IPS DF 6.9 (cell line): ENCODE measurements around the gene C3orf20.

ENCODE experiments used
- DNase-seq: peaks from one replicate; pipeline ENCODE4 v3.0.0-alpha.2; 2013; ENCODE audit warnings: low read depth, low spot score
- H3K27ac ChIP-seq: one replicate; pipeline ENCODE4 v1.5.1; 2013; ENCODE audit warnings: low read length, control low read depth
- H3K27me3 ChIP-seq: 2 replicates; pipeline ENCODE4 v1.6.1; 2013; ENCODE audit warnings: mild to moderate bottlenecking, low read length; ENCODE audit not compliant: control insufficient read depth, insufficient read depth
- H3K36me3 ChIP-seq: 2 replicates; pipeline ENCODE4 v1.6.1; 2013; ENCODE audit warnings: low read length; ENCODE audit not compliant: control insufficient read depth, insufficient read depth
- H3K4me1 ChIP-seq: 2 replicates; pipeline ENCODE4 v1.6.1; 2013; ENCODE audit warnings: low read length; ENCODE audit not compliant: control insufficient read depth, insufficient read depth
- H3K4me3 ChIP-seq: 2 replicates; pipeline ENCODE4 v1.5.1; 2013; ENCODE audit warnings: mild to moderate bottlenecking, low read length
- H3K9me3 ChIP-seq: 2 replicates; pipeline ENCODE4 v1.6.1; 2013; ENCODE audit warnings: low read length, inconsistent platforms; ENCODE audit not compliant: control insufficient read depth, insufficient read depth
- WGBS: extraction: QIAGEN DNeasy Blood & Tissue Kit; methylation state at CpG from one replicate; pipeline ENCODE4 v1.1.7; 2013; ENCODE audit warnings: mixed read lengths, missing lambda C conversion rate; ENCODE audit not compliant: insufficient read length, insufficient coverage; 5-methylcytosine and 5-hydroxymethylcytosine counted together

The C3orf20 gene

GRCh38 chr3:14810801-14811661 is 136.1 kb downstream of the C3orf20 start:
- peaks cover 14% of the 10 kb centered on the region; the same call in 1 of the 2 replicates for H3K27me3 ChIP-seq
- H3K4me3 ChIP-seq = peak overlapping the region; percentile 57

DNA sequence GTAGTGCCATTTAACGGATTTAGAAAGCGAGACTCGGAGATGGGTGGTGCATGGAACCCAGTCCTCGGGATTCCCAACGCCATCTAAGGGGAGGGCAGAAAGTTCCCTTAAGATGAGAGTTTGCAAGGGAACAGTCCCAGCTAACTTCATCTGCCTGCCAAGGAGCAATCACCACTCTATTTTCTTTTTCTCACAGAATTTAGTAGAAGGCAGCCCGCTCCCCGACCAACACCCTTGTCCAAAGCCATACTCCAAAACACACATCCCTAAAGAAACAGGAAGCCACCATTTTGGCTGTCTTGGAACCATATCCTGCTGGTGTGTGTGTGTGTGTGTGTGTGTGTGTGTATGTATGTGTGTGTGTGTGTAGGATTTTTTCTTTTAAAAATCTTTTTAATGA is 136.7 kb downstream of the C3orf20 start:
- no peak overlapping the region for H3K27ac ChIP-seq
- DNase-seq = no peak
- H3K36me3 ChIP-seq = no peaks in the 10 kb centered on the region
- no peaks in the 10 kb centered on the region for H3K9me3 ChIP-seq
- peak overlapping the region; percentile 57; the same call in 1 of the 2 replicates for H3K4me3 ChIP-seq
- H3K27me3 ChIP-seq = peaks cover 14% of the 10 kb centered on the region; the same call in 1 of the 2 replicates
- H3K4me1 ChIP-seq = peaks cover 2% of the 10 kb centered on the region; the same call in 1 of the 2 replicates
- WGBS = no CpG with 5 or more reads among the region's 7 CpGs

More at GRCh38 chr3:14810801-14811661, 136.1 kb downstream of the C3orf20 start:
- no peaks in the 10 kb centered on the region for H3K9me3 ChIP-seq
- H3K27ac ChIP-seq = no peak overlapping the region
- H3K4me1 ChIP-seq = peaks cover 2% of the 10 kb centered on the region; the same call in 1 of the 2 replicates
- no peaks in the 10 kb centered on the region for H3K36me3 ChIP-seq
- DNase-seq = no peak
- no CpG with 5 or more reads among the region's 78 CpGs for WGBS

DNA sequence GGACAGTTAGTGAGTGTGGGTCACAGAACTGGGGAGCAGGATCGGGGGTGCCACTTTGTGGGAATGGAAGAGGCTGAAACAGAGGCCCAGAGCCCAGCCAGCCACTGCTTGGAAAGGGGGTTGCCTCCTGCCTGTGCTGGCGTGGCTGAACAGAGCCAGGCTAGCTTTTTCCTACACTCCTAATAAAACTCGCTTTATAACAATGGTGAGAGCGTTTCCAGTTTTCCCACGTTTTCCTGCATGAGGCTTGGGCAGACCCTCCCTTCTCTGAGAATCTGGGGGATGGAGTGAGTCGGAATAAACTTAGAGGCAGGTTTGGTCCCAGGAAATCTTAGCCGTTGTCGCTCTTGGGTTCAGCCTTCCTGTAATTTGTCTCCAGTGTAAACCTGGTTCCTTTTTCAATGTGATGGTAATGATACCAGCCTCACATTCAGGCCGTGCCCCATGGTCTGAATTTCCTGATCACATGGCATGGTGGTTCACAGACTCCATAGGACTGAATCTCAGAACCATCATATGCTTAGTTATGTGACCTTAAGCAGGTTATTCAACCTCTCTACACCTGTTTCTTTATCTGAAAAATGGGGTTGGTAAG is 137.4 kb downstream of the C3orf20 start:
- Histone ChIP-seq H3K4me1 (peaks cover 2% of the 10 kb centered on the region; the same call in 1 of the 2 replicates), H3K27me3 (peaks cover 14% of the 10 kb centered on the region; the same call in 1 of the 2 replicates), H3K9me3 (no peaks in the 10 kb centered on the region), H3K36me3 (no peaks in the 10 kb centered on the region), H3K4me3 (no peak overlapping the region), H3K27ac (no peak overlapping the region)
- no CpG with 5 or more reads among the region's 9 CpGs for WGBS
- DNase-seq = no peak

GRCh38 chr3:14814411-14814871 is 139.5 kb downstream of the C3orf20 start:
- H3K4me3 ChIP-seq = no peak overlapping the region
- no peak for DNase-seq
- no peaks in the 10 kb centered on the region for H3K9me3 ChIP-seq
- H3K36me3 ChIP-seq = no peaks in the 10 kb centered on the region
- peaks cover 10% of the 10 kb centered on the region; the same call in 1 of the 2 replicates for H3K27me3 ChIP-seq
- peaks cover 2% of the 10 kb centered on the region; the same call in 1 of the 2 replicates for H3K4me1 ChIP-seq
- H3K27ac ChIP-seq = no peak overlapping the region
- no CpG with 5 or more reads among the region's 4 CpGs for WGBS

DNA sequence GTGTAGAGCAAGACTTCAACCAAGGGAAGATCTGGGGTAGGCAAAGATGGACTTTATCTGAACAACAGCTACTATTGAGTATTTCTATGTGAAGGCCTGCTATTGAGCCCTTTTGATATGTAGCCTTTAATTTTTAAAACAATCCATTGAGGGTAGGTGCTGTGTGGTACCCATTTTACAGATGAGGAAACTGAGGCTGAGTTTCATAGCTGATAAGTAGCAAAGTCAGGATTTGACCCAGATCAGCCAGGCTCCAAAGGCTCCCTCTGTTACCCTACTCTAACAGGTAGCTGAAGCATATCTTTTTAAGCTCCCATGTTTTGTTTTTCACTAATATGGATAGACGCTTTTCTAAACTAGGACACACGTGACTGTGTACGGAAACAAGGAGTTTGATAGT is 141.4 kb downstream of the C3orf20 start:
- DNase-seq = no peak
- H3K36me3 ChIP-seq = no peaks in the 10 kb centered on the region; the same call in none of the 2 replicates
- no peaks in the 10 kb centered on the region for H3K9me3 ChIP-seq
- H3K4me1 ChIP-seq = peaks cover 2% of the 10 kb centered on the region; the same call in 1 of the 2 replicates
- H3K4me3 ChIP-seq = no peak overlapping the region
- H3K27me3 ChIP-seq = no peaks in the 10 kb centered on the region
- no peak overlapping the region for H3K27ac ChIP-seq
- WGBS = no CpG with 5 or more reads among the region's 3 CpGs

DNA sequence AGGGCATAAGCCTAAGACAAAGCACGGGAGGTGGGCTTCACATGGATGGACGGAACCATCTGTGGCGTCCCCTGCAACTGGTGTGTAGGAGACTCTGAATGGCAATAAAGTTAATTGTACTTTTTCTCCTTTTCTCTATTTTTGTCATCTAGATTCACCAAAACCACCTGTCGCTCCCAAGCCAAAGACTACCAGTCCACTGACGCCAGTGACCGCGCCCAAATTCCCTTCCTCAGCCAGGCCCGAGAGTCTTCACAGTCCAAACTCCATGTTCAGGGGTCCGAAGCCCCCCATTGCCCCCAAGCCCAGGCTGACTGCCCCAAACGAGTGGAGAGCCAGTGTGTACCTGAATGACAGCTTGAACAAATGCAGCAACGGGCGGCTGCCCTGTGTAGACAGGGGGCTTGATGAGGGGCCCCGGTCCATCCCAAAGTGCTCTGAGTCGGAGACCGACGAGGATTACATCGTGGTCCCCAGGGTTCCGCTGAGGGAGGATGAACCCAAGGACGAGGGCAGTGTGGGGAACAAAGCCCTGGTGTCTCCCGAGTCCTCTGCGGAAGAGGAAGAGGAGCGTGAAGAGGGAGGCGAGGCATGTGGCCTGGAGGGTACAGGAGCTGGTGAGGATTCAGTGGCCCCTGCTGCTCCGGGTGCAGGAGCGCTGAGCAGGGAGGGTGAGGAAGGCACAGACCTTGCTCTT is 144.0 kb downstream of the C3orf20 start, which contains the start of gene FGD5:
Gene FGD5 (plus strand): TSS at position 159 of the 697 bp plus-strand sequence. CDS start 110 bp downstream, at position 269.
- no peaks in the 10 kb centered on the region for H3K9me3 ChIP-seq
- no peak within 1 kb of the TSS for H3K4me3 ChIP-seq
- DNase-seq = no peak
- no CpG with 5 or more reads among the region's 25 CpGs for whole genome bisulfite sequencing
- peaks cover 4% of the 10 kb centered on the region; the same call in 1 of the 2 replicates for H3K4me1 ChIP-seq
- no peaks in the 10 kb centered on the region for H3K27me3 ChIP-seq
- H3K36me3 ChIP-seq = no peaks in the 10 kb centered on the region; the same call in none of the 2 replicates
- no peak within 1 kb of the TSS for H3K27ac ChIP-seq

DNA sequence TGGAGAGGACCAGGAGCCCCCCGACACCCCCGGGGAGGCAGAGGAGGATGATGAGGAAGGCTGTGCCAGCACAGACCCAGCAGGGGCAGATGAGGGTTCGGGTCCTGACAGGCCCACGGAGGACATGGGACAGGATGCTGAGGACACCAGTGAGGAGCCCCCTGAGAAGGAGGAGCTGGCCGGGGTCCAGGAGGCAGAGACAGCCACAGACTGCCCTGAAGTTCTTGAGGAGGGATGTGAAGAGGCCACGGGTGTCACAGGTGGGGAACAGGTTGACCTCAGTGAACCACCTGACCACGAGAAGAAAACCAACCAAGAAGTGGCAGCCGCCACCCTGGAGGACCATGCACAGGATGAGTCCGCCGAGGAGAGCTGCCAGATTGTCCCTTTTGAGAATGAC is 144.7 kb downstream of the C3orf20 start:
- peaks cover 2% of the 10 kb centered on the region; the same call in 1 of the 2 replicates for H3K4me1 ChIP-seq
- no peak overlapping the region for H3K27ac ChIP-seq
- H3K27me3 ChIP-seq = no peaks in the 10 kb centered on the region
- no peaks in the 10 kb centered on the region; the same call in none of the 2 replicates for H3K36me3 ChIP-seq
- DNase-seq = no peak
- WGBS = no CpG with 5 or more reads among the region's 10 CpGs
- no peak overlapping the region for H3K4me3 ChIP-seq
- H3K9me3 ChIP-seq = no peaks in the 10 kb centered on the region

DNA sequence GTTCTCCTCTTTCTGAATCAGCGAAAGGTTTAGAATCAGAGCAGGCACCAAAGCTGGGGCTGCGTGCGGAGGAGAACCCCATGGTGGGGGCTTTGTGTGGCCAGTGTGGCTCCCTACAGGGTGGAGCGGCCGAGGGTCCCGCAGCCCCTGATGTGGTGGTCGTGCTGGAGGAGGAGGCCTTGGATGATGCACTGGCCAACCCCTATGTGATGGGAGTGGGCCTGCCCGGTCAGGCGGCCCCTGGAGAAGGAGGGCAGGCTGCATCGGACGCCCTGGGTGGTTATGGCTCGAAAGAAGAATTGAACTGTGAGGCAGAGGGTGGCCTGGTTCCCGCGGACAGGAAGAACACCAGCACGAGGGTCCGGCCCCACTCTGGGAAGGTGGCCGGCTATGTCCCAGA is 145.2 kb downstream of the C3orf20 start:
- H3K27me3 ChIP-seq = no peaks in the 10 kb centered on the region

DNA sequence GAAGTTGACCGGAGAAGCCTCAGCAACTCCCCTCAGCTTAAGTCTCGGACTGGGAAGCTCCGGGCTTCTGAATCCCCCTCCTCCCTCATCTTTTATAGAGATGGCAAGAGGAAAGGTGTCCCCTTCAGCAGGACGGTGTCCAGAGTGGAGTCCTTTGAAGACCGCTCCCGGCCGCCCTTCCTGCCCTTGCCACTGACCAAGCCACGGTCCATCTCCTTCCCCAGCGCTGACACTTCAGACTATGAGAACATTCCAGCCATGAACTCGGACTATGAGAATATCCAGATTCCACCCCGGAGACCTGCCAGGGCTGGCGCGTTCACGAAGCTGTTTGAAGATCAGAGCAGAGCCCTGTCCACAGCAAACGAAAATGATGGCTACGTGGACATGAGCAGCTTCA is 146.2 kb downstream of the C3orf20 start:
- no CpG with 5 or more reads among the region's 16 CpGs for WGBS
- Histone ChIP-seq H3K9me3 (no peaks in the 10 kb centered on the region), H3K4me1 (peaks cover 2% of the 10 kb centered on the region; the same call in 1 of the 2 replicates), H3K27ac (no peak overlapping the region), H3K27me3 (no peaks in the 10 kb centered on the region), H3K36me3 (no peaks in the 10 kb centered on the region; the same call in none of the 2 replicates), H3K4me3 (no peak overlapping the region)
- no peak for DNase-seq

More for the DNA sequence above, 145.2 kb downstream of the C3orf20 start:
- H3K4me1 ChIP-seq = peaks cover 2% of the 10 kb centered on the region; the same call in 1 of the 2 replicates
- no peak overlapping the region for H3K4me3 ChIP-seq
- WGBS = no CpG with 5 or more reads among the region's 17 CpGs
- no peak overlapping the region for H3K27ac ChIP-seq
- H3K36me3 ChIP-seq = no peaks in the 10 kb centered on the region; the same call in none of the 2 replicates
- DNase-seq = no peak
- no peaks in the 10 kb centered on the region for H3K9me3 ChIP-seq

DNA sequence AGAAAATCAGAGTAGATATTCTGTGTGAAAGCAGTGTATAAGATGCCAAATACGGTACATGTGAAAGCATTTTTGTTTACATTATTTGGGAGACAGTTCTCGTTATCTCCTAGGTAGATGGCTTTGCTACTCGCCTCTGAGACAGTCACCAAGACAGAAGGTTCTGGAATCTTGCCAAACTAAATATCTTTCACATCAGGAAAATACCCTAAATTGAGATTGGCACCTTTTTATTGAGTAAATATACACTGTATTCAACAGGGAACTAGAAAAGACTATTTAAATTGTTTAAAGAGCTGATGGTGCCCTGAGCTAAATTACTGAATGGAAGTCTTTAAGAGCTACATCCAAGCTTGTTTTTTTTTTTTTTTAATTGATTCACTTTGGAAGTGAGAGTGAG is 147.2 kb downstream of the C3orf20 start:
- Histone ChIP-seq H3K36me3 (no peaks in the 10 kb centered on the region; the same call in none of the 2 replicates), H3K4me3 (no peak overlapping the region), H3K27ac (no peak overlapping the region), H3K4me1 (peaks cover 2% of the 10 kb centered on the region; the same call in 1 of the 2 replicates), H3K27me3 (no peaks in the 10 kb centered on the region), H3K9me3 (no peaks in the 10 kb centered on the region)
- no CpG with 5 or more reads among the region's 3 CpGs for WGBS
- no peak for DNase-seq
